Caco-2 (cell line): ENCODE data around the gene D2HGDH. TPM values are rescaled to one million over a fixed set of nuclear protein-coding genes. Genes with fewer than 3 reads are reported as not detected.

Experiments used
- BruUV-seq: library from RNA; stranded (reverse); fragments of 400-500 nt; replicated peaks from 2 replicates; lab custom pipeline; 2021; lab: Mats Ljungman, UMichigan
- CTCF ChIA-PET: fragments of 300-600 bp; sonication (Branson Sonifier 250); formaldehyde crosslinking; loops from one replicate; lab custom pipeline; 2022; ENCODE audit warnings: antibody characterized with exemption; lab: Charles Lee
- POLR2A ChIA-PET: fragments of 300-600 bp; sonication (Branson Sonifier 250); formaldehyde crosslinking; loops from one replicate; lab custom pipeline; 2022; ENCODE audit warnings: antibody characterized with exemption; lab: Charles Lee
- DNase-seq, 2 experiments: peaks; one replicate each; pipeline versions ENCODE4 v3.0.0 to v3.0.0-alpha.2; 2020 to 2022
- H3K27me3 ChIP-seq: replicated peaks from 2 replicates; pipeline ENCODE4 v1.6.0; 2011; ENCODE audit warnings: low read length; ENCODE audit not compliant: control insufficient read depth, insufficient read depth
- H3K36me3 ChIP-seq: 2 replicates; pipeline ENCODE4 v1.5.1; 2011; ENCODE audit warnings: low read length; ENCODE audit not compliant: control insufficient read depth, insufficient read depth
- H3K4me1 ChIP-seq: fragments of 250-450 bp; sonication (Bioruptor Pico); 2 replicates; pipeline ENCODE4 v1.5.1; 2020; ENCODE audit warnings: mild to moderate bottlenecking
- H3K4me3 ChIP-seq: 2 replicates; pipeline ENCODE4 v1.5.1; 2011; ENCODE audit warnings: low read depth, mild to moderate bottlenecking, control low read depth, low read length
- H3K9me3 ChIP-seq: fragments of 250-450 bp; sonication (Bioruptor Pico); 2 replicates; pipeline ENCODE4 v1.5.1; 2020; ENCODE audit warnings: mild to moderate bottlenecking, moderate library complexity
- H3K27ac Mint-ChIP-seq: one replicate; pipeline ENCODE4 v1.8.0; 2022; ENCODE audit warnings: mixed read lengths; ENCODE audit not compliant: unreplicated experiment
- H3K27me3 Mint-ChIP-seq: one replicate; pipeline ENCODE4 v1.8.0; 2022; ENCODE audit warnings: mixed read lengths; ENCODE audit not compliant: insufficient read depth, unreplicated experiment
- H3K36me3 Mint-ChIP-seq: one replicate; pipeline ENCODE4 v1.8.0; 2022; ENCODE audit warnings: mild to moderate bottlenecking, mixed read lengths; ENCODE audit not compliant: insufficient read depth, unreplicated experiment
- H3K4me1 Mint-ChIP-seq: one replicate; pipeline ENCODE4 v1.8.0; 2022; ENCODE audit warnings: low read depth, mixed read lengths; ENCODE audit not compliant: unreplicated experiment
- H3K4me3 Mint-ChIP-seq: one replicate; pipeline ENCODE4 v1.8.0; 2022; ENCODE audit warnings: mild to moderate bottlenecking, moderate library complexity, mixed read lengths; ENCODE audit not compliant: unreplicated experiment
- H3K9me3 Mint-ChIP-seq: one replicate; pipeline ENCODE4 v1.8.0; 2022; ENCODE audit warnings: mixed read lengths; ENCODE audit not compliant: unreplicated experiment
- CTCF ChIP-seq, 2 experiments: fragments of 200-600 bp in 1 of 2; IDR thresholded peaks; 1 replicate in 1 of 2; 2 replicates in 1 of 2; pipeline versions ENCODE4 v1.5.1 to v1.8.0; 2011 to 2022; ENCODE audit warnings: antibody characterized with exemption in 1 of 2, control low read depth in 1 of 2, inconsistent platforms in 1 of 2, low read depth in 1 of 2, low read length in 1 of 2, mild to moderate bottlenecking in 1 of 2, moderate library complexity in 1 of 2; ENCODE audit not compliant: insufficient read depth in 1 of 2, severe bottlenecking in 1 of 2, unreplicated experiment in 1 of 2
- intact Hi-C: fragments of 100-400 bp; cut with micrococcal nuclease; formaldehyde crosslinking; loops from one replicate; pipeline ENCODE4 v1.10.0; 2022; ENCODE audit not compliant: unreplicated experiment
- total RNA-seq: library from RNA; stranded (reverse); gene quantifications from 2 replicates; pipeline ENCODE4 v1.2.3, GENCODE V29; 2022

Gene D2HGDH
- total RNA-seq, 1 experiment from 2014 or later: 35.4 TPM

GRCh38 chr2:241751152-241751551, 16.7 kb downstream of the D2HGDH start:
- intact Hi-C loops: no loop called here
- no peak for DNase-seq
- BruUV-seq: no TSS peak
- H3K9me3 ChIP-seq: no peaks in the 10 kb centered on the region
- Mint-ChIP-seq H3K27ac (no peak overlapping the region), H3K27me3 (no peaks in the 10 kb centered on the region), H3K4me3 (no peak overlapping the region), H3K36me3 (peaks cover 37% of the 10 kb centered on the region), H3K4me1 (no peaks in the 10 kb centered on the region), H3K9me3 (peaks cover 4% of the 10 kb centered on the region)
- H3K27me3 ChIP-seq: no peaks in the 10 kb centered on the region
- no peaks in the 10 kb centered on the region for H3K4me1 ChIP-seq
- ChIA-PET CTCF (no interaction called here), POLR2A (no interaction called here)
- H3K36me3 ChIP-seq: no peaks in the 10 kb centered on the region
- H3K4me3 ChIP-seq: no peak overlapping the region
- TF ChIP-seq CTCF (IDR thresholded peaks at IDR 0.05; ENCODE audit: insufficient read depth in 1 of 2, low read depth in 1 of 2, low read length in 1 of 2, severe bottlenecking in 1 of 2, unreplicated experiment in 1 of 2): no peak

GRCh38 chr2:241751776-241752175, 17.3 kb downstream of the D2HGDH start:
- POLR2A ChIA-PET: no interaction called here
- Histone ChIP-seq H3K9me3 (no peaks in the 10 kb centered on the region), H3K4me1 (no peaks in the 10 kb centered on the region), H3K36me3 (no peaks in the 10 kb centered on the region), H3K27me3 (no peaks in the 10 kb centered on the region), H3K4me3 (no peak overlapping the region)
- no peak overlapping the region for H3K4me3 Mint-ChIP-seq
- DNase-seq: no peak
- TF ChIP-seq CTCF (IDR thresholded peaks at IDR 0.05; ENCODE audit: insufficient read depth in 1 of 2, low read depth in 1 of 2, low read length in 1 of 2, severe bottlenecking in 1 of 2, unreplicated experiment in 1 of 2): no peak
- H3K27ac Mint-ChIP-seq: no peak overlapping the region
- H3K27me3 Mint-ChIP-seq: no peaks in the 10 kb centered on the region
- no peaks in the 10 kb centered on the region for H3K4me1 Mint-ChIP-seq
- H3K36me3 Mint-ChIP-seq: peaks cover 35% of the 10 kb centered on the region
- intact Hi-C loops: no loop called here
- CTCF ChIA-PET: no interaction called here
- H3K9me3 Mint-ChIP-seq: no peaks in the 10 kb centered on the region
- BruUV-seq: no TSS peak

GRCh38 chr2:241752253-241752652, 17.8 kb downstream of the D2HGDH start:
- Histone ChIP-seq H3K9me3 (no peaks in the 10 kb centered on the region), H3K27me3 (no peaks in the 10 kb centered on the region), H3K4me3 (no peak overlapping the region), H3K36me3 (no peaks in the 10 kb centered on the region), H3K4me1 (no peaks in the 10 kb centered on the region)
- DNase-seq: no peak
- TF ChIP-seq CTCF (IDR thresholded peaks at IDR 0.05; ENCODE audit: insufficient read depth in 1 of 2, low read depth in 1 of 2, low read length in 1 of 2, severe bottlenecking in 1 of 2, unreplicated experiment in 1 of 2): no peak
- no peaks in the 10 kb centered on the region for H3K27me3 Mint-ChIP-seq
- peaks cover 36% of the 10 kb centered on the region for H3K36me3 Mint-ChIP-seq
- intact Hi-C loops: no loop called here
- no peak overlapping the region for H3K27ac Mint-ChIP-seq
- H3K4me1 Mint-ChIP-seq: no peaks in the 10 kb centered on the region
- ChIA-PET CTCF (no interaction called here), POLR2A (no interaction called here)
- no TSS peak for BruUV-seq
- no peak overlapping the region for H3K4me3 Mint-ChIP-seq
- H3K9me3 Mint-ChIP-seq: no peaks in the 10 kb centered on the region
